ENCODE measurements around the gene ARGLU1.
A peak's percentile ranks its signal among the peaks of the same experiment; 100 is the strongest.

Gene ARGLU1

GRCh38 chr13:106533101-106533942, 34.6 kb downstream of the ARGLU1 start:
- Histone ChIP-seq H3K9me3 (ENCODE audit: control insufficient read depth, low read length) (no peaks in the 10 kb centered on the region), H3K9ac (no peak overlapping the region), H3K79me2 (no peaks in the 10 kb centered on the region), H3K4me2 (ENCODE audit: low read length) (peak overlapping the region; percentile 68), H3K4me3 (ENCODE audit: low read depth, low read length) (peak overlapping the region; percentile 68), H2AFZ (peak overlapping the region; percentile 53), H3K27ac (peak overlapping the region; percentile 15), H3K4me1 (no peaks in the 10 kb centered on the region), H3K36me3 (ENCODE audit: control insufficient read depth, insufficient read depth, low read length) (no peaks in the 10 kb centered on the region), H3K27me3 (ENCODE audit: control insufficient read depth, insufficient read depth, low read length) (no peaks in the 10 kb centered on the region)
- TF ChIP-seq CTCF (IDR thresholded peaks at IDR 0.05) = peak; percentile 50

- H3K27me3 ChIP-seq (ENCODE audit: control insufficient read depth, insufficient read depth, low read length) = no peaks in the 10 kb centered on the region
- H3K36me3 ChIP-seq (ENCODE audit: control insufficient read depth, insufficient read depth, low read length) = no peaks in the 10 kb centered on the region
- TF ChIP-seq CTCF (IDR thresholded peaks at IDR 0.05) = no peak
- no peak overlapping the region for H2AFZ ChIP-seq
- no peak overlapping the region for H3K27ac ChIP-seq
- H3K4me2 ChIP-seq (ENCODE audit: low read length) = peak overlapping the region; percentile 40
- no peak overlapping the region for H3K9ac ChIP-seq
- no peaks in the 10 kb centered on the region for H3K9me3 ChIP-seq (ENCODE audit: control insufficient read depth, low read length)
- H3K79me2 ChIP-seq = no peaks in the 10 kb centered on the region
- no peaks in the 10 kb centered on the region for H3K4me1 ChIP-seq
- H3K4me3 ChIP-seq (ENCODE audit: low read depth, low read length) = peak overlapping the region; percentile 42
These were observed 35.6 kb downstream of the ARGLU1 start for GRCh38 chr13:106532111-106532929.

GRCh38 chr13:106530980-106531481, 36.9 kb downstream of the ARGLU1 start:
- Histone ChIP-seq H3K9ac (no peak overlapping the region), H3K4me2 (ENCODE audit: low read length) (no peak overlapping the region), H2AFZ (no peak overlapping the region), H3K36me3 (ENCODE audit: control insufficient read depth, insufficient read depth, low read length) (no peaks in the 10 kb centered on the region), H3K9me3 (ENCODE audit: control insufficient read depth, low read length) (no peaks in the 10 kb centered on the region), H3K27ac (no peak overlapping the region), H3K4me1 (no peaks in the 10 kb centered on the region), H3K27me3 (ENCODE audit: control insufficient read depth, insufficient read depth, low read length) (no peaks in the 10 kb centered on the region), H3K4me3 (ENCODE audit: low read depth, low read length) (no peak overlapping the region), H3K79me2 (no peaks in the 10 kb centered on the region)
- no peak for TF ChIP-seq CTCF (IDR thresholded peaks at IDR 0.05)

- Histone ChIP-seq H3K4me1 (no peaks in the 10 kb centered on the region), H3K4me2 (ENCODE audit: low read length) (no peak overlapping the region), H3K27me3 (ENCODE audit: control insufficient read depth, insufficient read depth, low read length) (no peaks in the 10 kb centered on the region), H3K4me3 (ENCODE audit: low read depth, low read length) (no peak overlapping the region), H3K27ac (no peak overlapping the region), H3K36me3 (ENCODE audit: control insufficient read depth, insufficient read depth, low read length) (no peaks in the 10 kb centered on the region), H3K9me3 (ENCODE audit: control insufficient read depth, low read length) (no peaks in the 10 kb centered on the region), H3K9ac (no peak overlapping the region), H3K79me2 (no peaks in the 10 kb centered on the region), H2AFZ (no peak overlapping the region)
- TF ChIP-seq CTCF (IDR thresholded peaks at IDR 0.05) = no peak
These were observed 37.6 kb downstream of the ARGLU1 start for GRCh38 chr13:106530171-106530851.
